Measurements from ENCODE around the gene TENT5C. TPM values are rescaled to one million over a fixed set of nuclear protein-coding genes. Genes with fewer than 3 reads are reported as not detected.

Gene TENT5C
- total RNA-seq, 4 donors from 2014 or later: 2.3 to 22.1 (median 5.1) TPM

Other genes with a start within 250 kb of the TENT5C start
- 10 to 100 TPM; 23.3 to 77.6 (median 57.0) TPM for gene MAN1A2, start 238.6 kb upstream of the TENT5C start, total RNA-seq